ENCODE results near the gene PACSIN2. TPM values are rescaled to one million over a fixed set of nuclear protein-coding genes. Genes with fewer than 3 reads are reported as not detected.
A peak's percentile ranks its signal among the peaks of the same experiment; 100 is the strongest.

Gene PACSIN2
- total and polyA plus RNA-seq, 10 of the 15 experiments (the other 5 are each of a cell fraction or from before 2014, with no cell fraction given) = 0.93 to 78.7 (median 46.8) TPM

DNA sequence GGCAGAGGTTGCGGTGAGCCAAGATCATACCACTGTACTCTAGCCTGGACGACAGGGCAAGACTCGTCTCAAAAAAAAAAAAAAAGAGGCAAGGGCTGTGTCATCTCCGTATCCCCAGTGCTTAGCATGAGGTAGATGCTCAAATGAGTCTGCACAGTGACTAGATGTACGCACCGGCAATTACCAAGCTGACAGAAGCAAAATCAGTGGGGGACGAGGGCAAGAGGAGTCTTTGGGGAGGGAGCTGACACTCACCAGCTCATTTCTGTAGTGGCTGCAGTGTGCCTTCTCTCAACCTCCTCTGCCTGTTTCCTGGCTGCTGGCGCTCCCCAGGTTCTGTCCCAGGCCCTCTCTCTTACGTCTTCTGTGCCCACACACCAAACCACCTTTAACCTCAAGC, 69.9 kb downstream of the PACSIN2 start:
- Histone ChIP-seq H3K79me2 (ENCODE audit: control insufficient read depth, insufficient read depth, low read length) (peaks cover 48% of the 10 kb centered on the region), H3K4me2 (ENCODE audit: control insufficient read depth, insufficient read depth) (no peak overlapping the region), H4K20me1 (ENCODE audit: control insufficient read depth, insufficient read depth) (no peaks in the 10 kb centered on the region), H3K4me1 (ENCODE audit: control insufficient read depth, insufficient read depth, low read length) (peaks cover 33% of the 10 kb centered on the region), H3K9ac (ENCODE audit: control insufficient read depth, insufficient read depth, low read length) (no peak overlapping the region), H3K36me3 (ENCODE audit: control insufficient read depth in 2 of 2, insufficient read depth in 2 of 2, low read length in 1 of 2) (peaks cover 4 to 11% of the 10 kb centered on the region in 2 experiments; a peak in 3 of 4 replicates), H3K9me3 (replicated peaks; ENCODE audit: control insufficient read depth, insufficient read depth, low read length) (no peaks in the 10 kb centered on the region), H3K27ac (ENCODE audit: control insufficient read depth, insufficient read depth) (peak overlapping the region; percentile 53; the same call in 1 of the 2 replicates), H3K27me3 (replicated peaks in 1 of 2; ENCODE audit: control insufficient read depth in 2 of 2, insufficient read depth in 2 of 2, low read length in 1 of 2) (no peaks in the 10 kb centered on the region), H3K4me3 (no peak overlapping the region), H2AFZ (ENCODE audit: control insufficient read depth, low read depth, low read length) (no peak overlapping the region)
- TF ChIP-seq SMC3 (IDR thresholded peaks at IDR 0.05; ENCODE audit: borderline replicate concordance, low read length) = no peak
- intact Hi-C loops (cut with micrococcal nuclease; ENCODE audit: unreplicated experiment) = no loop called here
- ChIA-PET CTCF (interaction anchor here (0.6 to 2.4 kb wide), 7 partner anchors 11 to 781 kb away, joined by 3 to 9 read pairs (median 4); no protein-coding TSS in a partner anchor), POLR2A (interaction anchor here (1.0 to 1.4 kb wide), 6 partner anchors 9 to 71 kb away, joined by 3 to 6 read pairs (median 3); no protein-coding TSS in a partner anchor), SMC1A (ENCODE audit: uncharacterized antibody, unreplicated experiment) (interaction anchor here (0.7 to 2.8 kb wide), 10 partner anchors 9 to 89 kb away, joined by 3 to 10 read pairs (median 4); no protein-coding TSS in a partner anchor), RAD21 (ENCODE audit: unreplicated experiment) (interaction anchor here (0.9 to 2.0 kb wide), 5 partner anchors 10 to 69 kb away, joined by 3 to 7 read pairs (median 4); partner anchors contain the start of gene PACSIN2)
- in situ Hi-C loops (cut with MboI) = no loop called here
- 33% methylated on average over 7 of the region's 9 CpGs for WGBS (ENCODE audit: insufficient coverage, insufficient replicate concordance, low lambda C conversion rate, missing lambda C conversion rate)
- DNase-seq (ENCODE audit: low read depth, low spot score) = no peak
- ATAC-seq = peak; percentile 54
- no peak for FAIRE-seq
- no TSS peak for BruUV-seq (replicated peaks)

DNA sequence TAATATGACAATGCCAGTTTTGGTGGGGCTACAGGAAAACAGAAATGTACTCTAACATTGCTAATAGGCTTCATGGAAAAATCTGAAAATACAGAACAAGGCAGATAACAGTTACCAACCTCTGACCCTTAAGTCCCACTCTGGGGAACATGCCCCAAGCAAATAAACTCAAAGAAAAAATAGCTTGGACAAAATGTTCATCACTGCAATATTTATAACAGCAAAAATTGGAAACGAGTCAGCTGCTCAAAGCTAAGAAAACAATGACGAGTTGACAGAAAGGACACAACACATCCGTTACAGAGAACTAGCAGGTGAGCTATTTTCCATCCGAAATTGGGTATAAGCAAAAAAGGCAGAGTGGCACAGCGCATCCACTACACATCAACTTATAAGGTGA, 70.5 kb downstream of the PACSIN2 start:
- no peak for FAIRE-seq
- H3K27me3 ChIP-seq (replicated peaks in 1 of 2; ENCODE audit: control insufficient read depth in 2 of 2, insufficient read depth in 2 of 2, low read length in 1 of 2) = no peaks in the 10 kb centered on the region
- no peak for ATAC-seq
- H3K27ac ChIP-seq (ENCODE audit: control insufficient read depth, insufficient read depth) = no peak overlapping the region
- in situ Hi-C loops (cut with MboI) (no loop called here), intact Hi-C loops (cut with micrococcal nuclease; ENCODE audit: unreplicated experiment) (no loop called here)
- H3K79me2 ChIP-seq (ENCODE audit: control insufficient read depth, insufficient read depth, low read length) = peaks cover 51% of the 10 kb centered on the region
- ChIA-PET SMC1A (ENCODE audit: uncharacterized antibody, unreplicated experiment) (interaction anchor here (0.9 to 2.8 kb wide), 10 partner anchors 9 to 90 kb away, joined by 3 to 10 read pairs (median 4); no protein-coding TSS in a partner anchor), CTCF (interaction anchor here (1.0 to 2.4 kb wide), 5 partner anchors 11 to 77 kb away, joined by 3 to 9 read pairs (median 4); no protein-coding TSS in a partner anchor), RAD21 (ENCODE audit: unreplicated experiment) (interaction anchor here (0.9 to 2.0 kb wide), 3 partner anchors 10 to 51 kb away, joined by 3 to 7 read pairs (median 3); no protein-coding TSS in a partner anchor), POLR2A (interaction anchor here (1.0 to 1.4 kb wide), 5 partner anchors 9 to 71 kb away, joined by 3 to 6 read pairs (median 3); no protein-coding TSS in a partner anchor)
- no peak for DNase-seq (ENCODE audit: low read depth, low spot score)
- H2AFZ ChIP-seq (ENCODE audit: control insufficient read depth, low read depth, low read length) = no peak overlapping the region
- BruUV-seq (replicated peaks) = no TSS peak
- H3K9me3 ChIP-seq (replicated peaks; ENCODE audit: control insufficient read depth, insufficient read depth, low read length) = no peaks in the 10 kb centered on the region
- H3K4me2 ChIP-seq (ENCODE audit: control insufficient read depth, insufficient read depth) = no peak overlapping the region
- H3K4me3 ChIP-seq = no peak overlapping the region
- no peaks in the 10 kb centered on the region for H4K20me1 ChIP-seq (ENCODE audit: control insufficient read depth, insufficient read depth)
- H3K9ac ChIP-seq (ENCODE audit: control insufficient read depth, insufficient read depth, low read length) = no peak overlapping the region
- TF ChIP-seq, protein P1, sequence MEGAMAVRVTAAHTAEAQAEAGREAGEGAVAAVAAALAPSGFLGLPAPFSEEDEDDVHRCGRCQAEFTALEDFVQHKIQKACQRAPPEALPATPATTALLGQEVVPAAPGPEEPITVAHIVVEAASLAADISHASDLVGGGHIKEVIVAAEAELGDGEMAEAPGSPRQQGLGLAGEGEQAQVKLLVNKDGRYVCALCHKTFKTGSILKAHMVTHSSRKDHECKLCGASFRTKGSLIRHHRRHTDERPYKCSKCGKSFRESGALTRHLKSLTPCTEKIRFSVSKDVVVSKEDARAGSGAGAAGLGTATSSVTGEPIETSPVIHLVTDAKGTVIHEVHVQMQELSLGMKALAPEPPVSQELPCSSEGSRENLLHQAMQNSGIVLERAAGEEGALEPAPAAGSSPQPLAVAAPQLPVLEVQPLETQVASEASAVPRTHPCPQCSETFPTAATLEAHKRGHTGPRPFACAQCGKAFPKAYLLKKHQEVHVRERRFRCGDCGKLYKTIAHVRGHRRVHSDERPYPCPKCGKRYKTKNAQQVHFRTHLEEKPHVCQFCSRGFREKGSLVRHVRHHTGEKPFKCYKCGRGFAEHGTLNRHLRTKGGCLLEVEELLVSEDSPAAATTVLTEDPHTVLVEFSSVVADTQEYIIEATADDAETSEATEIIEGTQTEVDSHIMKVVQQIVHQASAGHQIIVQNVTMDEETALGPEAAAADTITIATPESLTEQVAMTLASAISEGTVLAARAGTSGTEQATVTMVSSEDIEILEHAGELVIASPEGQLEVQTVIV (IDR thresholded peaks at IDR 0.05; ENCODE audit: borderline replicate concordance, partially characterized antibody) = no peak
- no peak for TF ChIP-seq SMARCA5 (IDR thresholded peaks at IDR 0.05)
- TF ChIP-seq NRF1 (conservative IDR thresholded peaks at IDR 0.05; ENCODE audit: low read depth, low read length) = no peak
- no peak for TF ChIP-seq CEBPB (IDR thresholded peaks at IDR 0.05; ENCODE audit: borderline replicate concordance in 1 of 2, low read depth in 2 of 2, low read length in 2 of 2)
- no peak for TF ChIP-seq SUPT20H (IDR thresholded peaks at IDR 0.05; ENCODE audit: borderline replicate concordance, control insufficient read depth, low read depth, low read length)
- TF ChIP-seq CHD1 (IDR thresholded peaks at IDR 0.05; ENCODE audit: low read depth, low read length) = no peak
- TF ChIP-seq RAD21 (IDR thresholded peaks at IDR 0.05; ENCODE audit: insufficient read depth, low read depth, low read length) = no peak
- no peak for TF ChIP-seq KAT2A (conservative IDR thresholded peaks at IDR 0.05; ENCODE audit: control insufficient read depth, low read depth, low read length)
- TF ChIP-seq SP1 (IDR thresholded peaks at IDR 0.05; ENCODE audit: low read depth, low read length) = no peak
- TF ChIP-seq SRF (IDR thresholded peaks at IDR 0.05; ENCODE audit: low read depth in 2 of 2, low read length in 2 of 2) = no peak
- TF ChIP-seq STAT3 (IDR thresholded peaks at IDR 0.05; ENCODE audit: low read depth, low read length) = no peak
- no peak for TF ChIP-seq POLR2AphosphoS2 (IDR thresholded peaks at IDR 0.05; ENCODE audit: low read depth, low read length)
- peaks cover 39% of the 10 kb centered on the region for H3K4me1 ChIP-seq (ENCODE audit: control insufficient read depth, insufficient read depth, low read length)
- peaks cover 4 to 11% of the 10 kb centered on the region in 2 experiments; a peak in 3 of 4 replicates for H3K36me3 ChIP-seq (ENCODE audit: control insufficient read depth in 2 of 2, insufficient read depth in 2 of 2, low read length in 1 of 2)
- WGBS (ENCODE audit: insufficient coverage, insufficient replicate concordance, low lambda C conversion rate, missing lambda C conversion rate) = 97% methylated on average over 5 of the region's 5 CpGs

Data from GM12878 (cell line).